Neural crest cell (in vitro differentiated cells): ENCODE results near the gene CA9. TPM values are rescaled to one million over a fixed set of nuclear protein-coding genes. Genes with fewer than 3 reads are reported as not detected.

Experiments used
- DNase-seq: peaks from one replicate; pipeline ENCODE4 v3.0.0; 2021; ENCODE audit warnings: low read depth, mixed read lengths, low spot score
- H3K27ac Mint-ChIP-seq: one replicate; pipeline ENCODE4 v1.8.0; 2021; ENCODE audit warnings: mild to moderate bottlenecking, mixed read lengths; ENCODE audit not compliant: unreplicated experiment
- H3K27me3 Mint-ChIP-seq: 2 replicates; pipeline ENCODE4 v1.8.0; 2021; ENCODE audit warnings: low read depth, mild to moderate bottlenecking, mixed read lengths
- H3K36me3 Mint-ChIP-seq: 2 replicates; pipeline ENCODE4 v1.8.0; 2021; ENCODE audit warnings: low read depth, mild to moderate bottlenecking, mixed read lengths
- H3K4me1 Mint-ChIP-seq: 2 replicates; pipeline ENCODE4 v1.8.0; 2021; ENCODE audit warnings: mixed read lengths
- H3K4me3 Mint-ChIP-seq: one replicate; pipeline ENCODE4 v1.8.0; 2021; ENCODE audit warnings: mild to moderate bottlenecking, mixed read lengths
- H3K9me3 Mint-ChIP-seq: 2 replicates; pipeline ENCODE4 v1.8.0; 2021; ENCODE audit warnings: mixed read lengths
- CTCF ChIP-seq: fragments of 200-600 bp; sonication (generic); conservative IDR thresholded peaks from 2 replicates; pipeline ENCODE4 v1.5.0; 2021; ENCODE audit warnings: antibody characterized with exemption, mild to moderate bottlenecking
- total RNA-seq: library from RNA; stranded (reverse); gene quantifications from 2 replicates; pipeline ENCODE4 v1.2.1, GENCODE V29; 2021

Gene CA9
- total RNA-seq, 1 donor from 2014 or later = 0.63 TPM

GRCh38 chr9:35725362-35725761, 51.6 kb downstream of the CA9 start:
- Mint-ChIP-seq H3K4me1 (no peaks in the 10 kb centered on the region), H3K27me3 (no peaks in the 10 kb centered on the region), H3K27ac (no peak overlapping the region), H3K4me3 (no peak overlapping the region), H3K9me3 (no peaks in the 10 kb centered on the region), H3K36me3 (peaks cover 19% of the 10 kb centered on the region)
- TF ChIP-seq CTCF = no peak
- DNase-seq = no peak

- H3K4me3 Mint-ChIP-seq = no peak overlapping the region
- peaks cover 14% of the 10 kb centered on the region for H3K36me3 Mint-ChIP-seq
- H3K9me3 Mint-ChIP-seq = no peaks in the 10 kb centered on the region
- TF ChIP-seq CTCF = no peak
- H3K27me3 Mint-ChIP-seq = no peaks in the 10 kb centered on the region
- H3K4me1 Mint-ChIP-seq = no peaks in the 10 kb centered on the region
- peak overlapping the region; percentile 53 for H3K27ac Mint-ChIP-seq
- DNase-seq = no peak
Measured at GRCh38 chr9:35726931-35727330, 53.2 kb downstream of the CA9 start.

GRCh38 chr9:35727676-35728040, 53.9 kb downstream of the CA9 start:
- Mint-ChIP-seq H3K27me3 (no peaks in the 10 kb centered on the region), H3K36me3 (peaks cover 11% of the 10 kb centered on the region), H3K4me3 (no peak overlapping the region), H3K4me1 (no peaks in the 10 kb centered on the region), H3K9me3 (no peaks in the 10 kb centered on the region), H3K27ac (no peak overlapping the region)
- DNase-seq = no peak
- TF ChIP-seq CTCF = no peak

- Mint-ChIP-seq H3K27me3 (no peaks in the 10 kb centered on the region), H3K4me3 (no peak overlapping the region), H3K27ac (no peak overlapping the region), H3K9me3 (no peaks in the 10 kb centered on the region), H3K4me1 (peaks cover 6% of the 10 kb centered on the region), H3K36me3 (peaks cover 11% of the 10 kb centered on the region)
- TF ChIP-seq CTCF = no peak
- DNase-seq = peak; percentile 30
Measured at GRCh38 chr9:35728041-35728971, 54.6 kb downstream of the CA9 start.

- H3K27ac Mint-ChIP-seq = no peak overlapping the region
- H3K27me3 Mint-ChIP-seq = no peaks in the 10 kb centered on the region
- H3K36me3 Mint-ChIP-seq = peaks cover 11% of the 10 kb centered on the region
- DNase-seq = no peak
- no peak overlapping the region for H3K4me3 Mint-ChIP-seq
- no peak for TF ChIP-seq CTCF
- H3K9me3 Mint-ChIP-seq = no peaks in the 10 kb centered on the region
- H3K4me1 Mint-ChIP-seq = peaks cover 9% of the 10 kb centered on the region
Measured at GRCh38 chr9:35729101-35729500, 55.4 kb downstream of the CA9 start.
